MG63 (cell line): ENCODE results near the gene SMG1. TPM values are rescaled to one million over a fixed set of nuclear protein-coding genes. Genes with fewer than 3 reads are reported as not detected.
"Not testable (repeated sequence)": the region's sequence is repeated elsewhere in the genome, so short reads cannot be mapped to it uniquely, and the experiment has no call there.

Source experiments
- DNase-seq: peaks from one replicate; pipeline ENCODE4 v3.0.0-alpha.2; 2020
- H3K27me3 ChIP-seq: fragments of 250-450 bp; sonication (Bioruptor Pico); 2 replicates; pipeline ENCODE4 v1.5.1; 2020; ENCODE audit warnings: mild to moderate bottlenecking, moderate library complexity
- H3K36me3 ChIP-seq: fragments of 250-450 bp; sonication (Bioruptor Pico); 2 replicates; pipeline ENCODE4 v1.5.1; 2020; ENCODE audit warnings: mild to moderate bottlenecking, moderate library complexity
- H3K4me3 ChIP-seq: fragments of 250-450 bp; sonication (Bioruptor Pico); 2 replicates; pipeline ENCODE4 v1.5.1; 2020; ENCODE audit warnings: mild to moderate bottlenecking, moderate library complexity
- H3K9me3 ChIP-seq: fragments of 250-450 bp; sonication (Bioruptor Pico); 2 replicates; pipeline ENCODE4 v1.5.1; 2020; ENCODE audit warnings: mild to moderate bottlenecking, moderate library complexity
- total RNA-seq: library from RNA; depleted of rRNA; stranded (reverse); fragments of >200 nt; shearing (Covaris generic); gene quantifications from 2 replicates; pipeline ENCODE4 v1.2.3, GENCODE V29; 2014; ENCODE audit warnings: low replicate concordance; rRNA removed

Gene SMG1
- total RNA-seq = 15.3 and 22.3 TPM in 2 replicates

DNA sequence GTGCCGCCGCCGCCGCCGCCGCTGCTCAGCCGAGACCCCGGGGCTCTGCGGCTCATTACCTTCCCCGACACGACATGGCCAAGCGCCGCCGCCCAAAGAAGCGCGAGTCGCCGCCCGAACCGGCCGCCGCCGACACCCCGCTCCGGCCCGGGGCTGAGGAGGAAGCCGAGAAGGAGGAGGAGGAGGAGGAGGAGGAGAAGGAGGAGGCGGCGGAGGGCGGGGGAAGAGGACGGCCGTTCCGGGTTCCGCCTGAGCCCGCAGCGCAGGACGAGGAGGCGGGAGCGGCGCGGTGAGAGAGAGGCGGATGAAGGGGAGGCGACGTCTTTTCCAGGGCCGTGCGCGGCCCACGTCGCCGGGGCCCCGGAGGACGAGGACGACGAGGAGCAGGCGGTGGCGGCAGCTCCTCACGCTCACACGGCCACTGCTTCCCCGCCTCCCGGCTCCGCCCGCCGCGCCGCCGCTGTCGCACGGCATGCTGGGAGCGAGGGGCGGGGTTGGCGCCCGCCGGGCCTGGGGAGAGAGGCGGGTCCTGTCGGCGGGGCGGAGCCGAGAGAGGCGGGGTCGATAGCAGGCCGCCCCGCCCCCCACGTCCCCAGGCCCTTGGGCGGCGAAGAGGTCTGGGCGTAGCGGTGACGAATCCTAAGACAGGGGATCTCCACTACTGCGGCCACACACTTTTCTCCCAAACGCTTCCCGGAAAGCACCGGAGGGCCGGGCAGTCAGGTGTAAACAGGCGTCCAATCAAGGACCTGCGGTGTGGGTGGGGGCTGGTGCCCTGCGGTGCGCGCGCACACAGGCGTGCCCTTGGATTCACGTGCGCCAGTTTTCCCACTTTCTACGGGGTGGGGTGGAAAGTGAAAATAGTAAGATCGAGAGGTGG, at the start of gene SMG1:
SMG1 (minus strand) TSS at position 423 of the 880 bp plus-strand sequence; CDS start at position 56, 367 bp downstream.
- H3K27me3 ChIP-seq, H3K9me3 ChIP-seq, H3K36me3 ChIP-seq: not testable (repeated sequence)
- peak within 1 kb of the TSS; percentile 85 for H3K4me3 ChIP-seq
- DNase-seq = peak; percentile 99

DNA sequence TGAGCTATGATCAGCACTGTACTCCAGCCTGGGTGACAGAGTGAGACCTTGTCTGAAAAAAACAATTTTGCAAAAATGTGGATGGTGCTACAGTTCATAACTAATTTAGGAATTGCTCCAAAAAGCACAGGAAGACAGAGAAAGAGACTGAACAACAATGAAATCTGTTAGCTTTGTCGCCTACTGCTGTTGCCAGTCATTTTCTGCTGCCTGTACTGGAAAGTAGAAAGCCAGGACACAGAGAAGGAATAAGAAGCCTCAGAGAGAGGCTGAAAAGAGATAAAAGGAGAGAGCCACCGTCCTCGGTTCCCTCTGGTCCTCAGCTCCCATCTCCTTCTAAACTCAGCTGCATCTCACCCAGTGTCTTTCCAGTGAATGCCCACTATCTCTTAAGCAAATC, 48.9 kb upstream of the SMG1 start:
- Histone ChIP-seq H3K36me3 (no peaks in the 10 kb centered on the region), H3K27me3 (peaks cover 5% of the 10 kb centered on the region; the same call in 1 of the 2 replicates), H3K4me3 (no peak overlapping the region), H3K9me3 (no peaks in the 10 kb centered on the region; the same call in 1 of the 2 replicates)
- DNase-seq = no peak

DNA sequence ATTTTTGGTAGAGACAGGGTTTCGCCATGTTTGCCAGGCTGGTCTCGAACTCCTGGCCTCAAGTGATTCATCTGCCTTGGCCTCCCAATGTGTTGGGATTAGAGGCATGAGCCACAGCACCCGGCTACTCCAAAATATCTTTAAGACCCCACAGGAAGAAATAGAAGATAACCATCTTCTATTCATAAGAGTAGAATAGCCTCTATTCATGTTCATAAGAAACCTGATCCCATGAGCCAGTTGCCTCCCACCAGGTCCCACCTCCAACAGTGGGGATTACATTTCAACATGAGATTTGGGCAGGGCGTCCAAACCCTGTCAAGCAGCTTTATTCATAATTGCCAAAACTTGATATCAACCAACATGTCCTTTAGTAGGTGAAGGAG, 43.6 kb upstream of the SMG1 start:
- no peaks in the 10 kb centered on the region for H3K36me3 ChIP-seq
- H3K9me3 ChIP-seq = no peaks in the 10 kb centered on the region; the same call in 1 of the 2 replicates
- H3K4me3 ChIP-seq = no peak overlapping the region
- no peaks in the 10 kb centered on the region for H3K27me3 ChIP-seq
- DNase-seq = no peak

DNA sequence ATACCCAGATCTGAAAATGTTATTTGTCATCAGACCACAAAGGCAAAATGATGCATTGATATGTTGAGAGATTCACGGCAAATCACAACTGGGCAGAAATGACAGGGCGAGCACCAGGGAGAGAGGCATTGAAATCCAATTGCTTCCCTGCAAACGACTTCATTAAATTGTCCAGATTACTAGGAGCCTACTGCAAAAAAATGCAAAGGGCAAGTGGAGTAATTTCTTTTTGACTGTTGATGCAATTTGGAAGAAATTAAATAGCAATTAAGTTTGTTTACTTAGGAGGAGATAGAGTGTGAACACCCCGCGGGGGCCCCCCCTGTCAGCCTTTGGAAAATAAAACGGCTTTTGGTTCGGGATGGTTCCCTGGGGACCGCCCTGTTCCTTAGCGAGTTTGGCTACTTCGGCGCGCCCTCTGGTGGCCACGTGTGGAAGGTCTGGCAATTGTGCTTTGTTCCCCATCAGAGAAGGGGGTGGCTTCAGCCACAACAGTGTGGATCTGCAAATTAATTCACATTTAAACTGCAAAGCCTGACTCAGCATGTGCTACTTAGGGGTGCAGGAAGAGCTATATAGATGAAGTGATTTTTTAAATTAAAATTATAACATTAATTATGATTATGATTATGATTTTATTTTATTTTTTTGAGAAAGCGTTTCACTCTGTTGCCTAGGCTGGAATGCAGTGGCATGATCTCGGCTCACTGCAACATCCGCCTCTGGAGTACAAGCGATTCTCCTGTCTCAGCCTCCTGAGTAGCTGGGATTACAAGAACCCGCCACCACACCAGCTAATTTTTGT, 43.0 kb upstream of the SMG1 start:
- Histone ChIP-seq H3K27me3 (no peaks in the 10 kb centered on the region), H3K36me3 (no peaks in the 10 kb centered on the region), H3K4me3 (peak overlapping the region; percentile 27), H3K9me3 (no peaks in the 10 kb centered on the region; the same call in 1 of the 2 replicates)
- DNase-seq = peak; percentile 77

DNA sequence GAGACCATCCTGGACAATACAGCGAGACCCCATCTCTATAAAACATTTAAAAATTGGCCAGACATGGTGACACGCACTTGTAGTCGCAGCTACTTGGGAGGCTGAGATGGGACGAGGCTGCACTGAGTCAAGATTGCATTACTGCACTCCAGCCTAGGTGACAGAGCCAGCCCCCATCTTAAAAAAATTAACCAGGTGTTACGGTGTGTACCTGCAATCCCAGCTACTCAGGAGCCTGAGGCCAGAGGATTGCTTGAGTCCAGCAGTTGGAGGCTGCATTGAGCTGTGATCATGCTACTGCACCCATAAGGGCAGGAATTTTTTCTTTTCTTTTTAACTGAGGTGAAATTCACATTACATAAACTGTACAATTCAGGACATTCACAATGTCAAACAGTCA, 40.6 kb upstream of the SMG1 start:
- Histone ChIP-seq H3K27me3 (no peaks in the 10 kb centered on the region), H3K9me3 (no peaks in the 10 kb centered on the region; the same call in 1 of the 2 replicates), H3K36me3 (no peaks in the 10 kb centered on the region), H3K4me3 (no peak overlapping the region)
- DNase-seq = no peak

DNA sequence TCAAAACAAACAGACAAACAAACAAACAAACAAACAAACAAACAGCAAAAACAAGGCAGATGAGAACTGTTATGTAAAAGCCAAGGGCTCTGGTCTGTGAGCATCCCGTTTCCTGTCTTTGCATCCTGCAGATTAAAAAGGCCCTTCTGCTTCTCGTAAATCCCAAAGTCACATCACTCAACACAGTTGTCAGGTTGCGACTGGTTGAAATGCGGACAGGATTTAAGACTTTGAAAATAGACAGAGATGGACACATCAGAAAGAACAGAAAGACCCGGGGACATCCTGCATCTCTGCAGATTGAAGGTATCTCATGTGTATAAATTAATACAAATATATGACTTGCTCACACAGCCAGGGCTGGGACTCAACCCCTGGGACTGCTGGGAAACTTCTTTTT, 39.3 kb upstream of the SMG1 start:
- no peaks in the 10 kb centered on the region for H3K9me3 ChIP-seq
- DNase-seq = no peak
- H3K27me3 ChIP-seq = no peaks in the 10 kb centered on the region
- H3K4me3 ChIP-seq = no peak overlapping the region
- H3K36me3 ChIP-seq = no peaks in the 10 kb centered on the region

DNA sequence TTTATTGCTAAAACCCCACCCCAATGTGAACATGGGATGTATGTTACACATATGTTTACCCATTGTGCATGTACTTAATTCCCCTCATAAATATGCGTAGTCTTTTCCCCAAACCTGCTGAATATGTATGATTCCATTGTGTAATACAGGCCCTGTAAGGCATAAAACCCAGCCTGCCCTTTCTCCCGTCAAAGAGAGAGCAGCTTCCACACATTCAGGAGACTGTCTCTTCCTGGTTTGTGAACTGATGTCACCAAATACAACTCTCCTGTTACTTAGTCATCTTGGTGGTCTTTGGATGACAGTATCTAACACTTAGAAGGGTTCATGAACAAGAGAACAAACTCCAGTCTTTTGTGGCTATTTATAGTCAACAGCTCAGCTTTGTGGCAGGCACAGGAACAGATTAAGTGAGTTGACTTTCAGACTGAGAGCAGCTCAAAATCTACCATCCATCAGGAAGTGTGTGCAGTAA, 32.9 kb upstream of the SMG1 start:
- H3K36me3 ChIP-seq = no peaks in the 10 kb centered on the region
- no peak overlapping the region for H3K4me3 ChIP-seq
- H3K9me3 ChIP-seq = no peaks in the 10 kb centered on the region
- H3K27me3 ChIP-seq = no peaks in the 10 kb centered on the region; the same call in 1 of the 2 replicates
- DNase-seq = no peak

DNA sequence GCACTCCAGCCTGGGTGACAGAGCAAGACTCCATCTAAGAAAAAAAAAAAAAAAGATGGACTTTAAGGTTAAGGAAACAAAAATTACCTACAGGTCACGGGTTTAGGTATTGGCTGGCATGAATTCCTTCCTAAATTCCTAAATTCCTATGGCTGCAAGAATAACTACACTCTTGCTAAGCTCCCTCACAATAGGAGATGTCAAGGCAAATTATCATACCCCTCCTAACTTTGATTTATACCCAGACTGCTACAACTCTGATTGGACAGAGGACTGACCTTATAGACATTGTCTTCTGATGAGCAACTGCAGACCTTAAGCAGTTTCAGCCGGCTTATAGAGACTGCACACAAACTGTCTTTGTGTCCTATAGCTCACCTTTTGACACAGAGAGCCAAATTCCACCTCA, 32.4 kb upstream of the SMG1 start:
- no peaks in the 10 kb centered on the region; the same call in 1 of the 2 replicates for H3K27me3 ChIP-seq
- H3K36me3 ChIP-seq = no peaks in the 10 kb centered on the region
- no peak for DNase-seq
- H3K4me3 ChIP-seq = no peak overlapping the region
- no peaks in the 10 kb centered on the region for H3K9me3 ChIP-seq

DNA sequence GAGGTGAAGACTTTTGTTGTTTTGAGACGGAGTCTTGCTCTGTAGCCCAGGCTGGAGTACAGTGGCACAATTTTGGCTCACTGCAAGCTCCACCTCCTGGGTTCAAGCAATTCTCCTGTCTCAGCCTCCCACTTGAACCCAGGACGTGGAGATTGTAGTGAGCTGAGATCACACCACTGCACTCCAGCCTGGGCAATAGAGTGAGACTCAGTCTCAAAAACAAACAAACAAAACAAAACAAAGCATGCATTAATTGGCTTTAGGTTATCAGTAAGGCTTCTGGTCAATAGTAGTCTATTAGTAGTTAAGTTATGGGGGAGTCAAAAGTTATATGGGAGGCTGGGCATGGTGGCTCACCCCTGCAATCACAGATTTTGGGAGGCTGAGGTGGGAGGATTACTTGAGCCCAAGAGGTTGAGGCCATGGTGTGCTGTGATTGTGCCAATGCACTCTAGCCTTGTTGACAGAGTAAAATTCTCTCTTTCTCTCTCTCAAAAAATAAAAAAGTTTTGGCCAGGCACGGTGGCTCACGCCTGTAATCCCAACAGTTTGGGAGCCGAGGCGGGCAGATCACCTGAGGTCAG, 30.5 kb upstream of the SMG1 start:
- not testable (repeated sequence) for H3K9me3 ChIP-seq, H3K27me3 ChIP-seq, H3K36me3 ChIP-seq, H3K4me3 ChIP-seq, DNase-seq

DNA sequence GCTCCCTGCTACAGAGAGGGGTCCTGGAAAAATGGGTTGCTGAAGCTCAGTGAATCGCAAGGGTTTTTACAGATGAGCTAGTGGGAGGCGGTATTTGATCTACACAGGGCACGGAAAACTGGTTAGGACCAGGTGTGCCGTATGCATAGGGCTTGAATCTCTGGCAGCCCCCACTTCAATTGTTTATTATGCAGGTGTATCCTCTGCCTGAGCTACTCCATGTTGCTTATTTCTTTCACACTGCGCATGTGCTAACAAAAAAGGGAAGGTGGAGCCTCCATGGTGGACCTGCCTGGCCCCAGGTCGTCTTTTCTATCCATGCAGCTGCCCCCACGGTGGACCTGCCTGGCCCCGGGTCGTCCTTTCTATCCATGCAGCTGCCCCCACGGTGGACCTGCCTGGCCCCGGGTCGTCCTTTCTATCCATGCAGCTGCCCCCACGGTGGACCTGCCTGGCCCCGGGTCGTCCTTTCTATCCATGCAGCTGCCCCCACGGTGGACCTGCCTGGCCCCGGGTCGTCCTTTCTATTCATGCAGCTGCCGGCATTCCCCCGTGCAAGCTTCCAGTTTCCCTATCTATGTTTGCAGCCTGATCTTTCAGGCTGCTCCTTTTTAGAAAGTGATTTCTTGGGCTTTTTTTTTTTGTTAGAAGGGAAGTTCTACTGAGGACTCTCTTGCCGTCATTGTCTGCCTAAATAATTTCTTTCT, 29.8 kb upstream of the SMG1 start:
- not testable (repeated sequence) for H3K36me3 ChIP-seq, H3K27me3 ChIP-seq, H3K4me3 ChIP-seq, DNase-seq, H3K9me3 ChIP-seq

DNA sequence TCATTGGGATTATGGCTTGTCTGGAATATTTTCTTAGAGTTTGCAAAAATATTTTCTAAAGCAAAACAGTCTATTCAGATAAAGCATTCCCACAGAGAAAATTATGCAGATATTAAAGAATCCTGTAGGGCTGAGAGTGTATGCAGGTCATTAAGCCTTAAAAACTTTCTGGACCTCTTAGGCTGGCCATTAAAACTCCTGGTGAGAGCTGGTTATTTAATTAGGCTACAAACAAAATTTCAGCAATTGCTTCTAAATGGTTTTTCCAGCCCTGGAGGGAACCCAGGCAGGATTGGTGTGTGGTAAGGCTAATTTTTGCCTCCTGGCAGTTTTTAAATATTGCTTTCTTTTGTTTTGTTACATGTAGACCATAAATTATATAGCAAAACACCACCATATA, 27.3 kb upstream of the SMG1 start:
- no peaks in the 10 kb centered on the region for H3K36me3 ChIP-seq
- no peaks in the 10 kb centered on the region for H3K9me3 ChIP-seq
- no peaks in the 10 kb centered on the region; the same call in 1 of the 2 replicates for H3K27me3 ChIP-seq
- DNase-seq = no peak
- H3K4me3 ChIP-seq = no peak overlapping the region

DNA sequence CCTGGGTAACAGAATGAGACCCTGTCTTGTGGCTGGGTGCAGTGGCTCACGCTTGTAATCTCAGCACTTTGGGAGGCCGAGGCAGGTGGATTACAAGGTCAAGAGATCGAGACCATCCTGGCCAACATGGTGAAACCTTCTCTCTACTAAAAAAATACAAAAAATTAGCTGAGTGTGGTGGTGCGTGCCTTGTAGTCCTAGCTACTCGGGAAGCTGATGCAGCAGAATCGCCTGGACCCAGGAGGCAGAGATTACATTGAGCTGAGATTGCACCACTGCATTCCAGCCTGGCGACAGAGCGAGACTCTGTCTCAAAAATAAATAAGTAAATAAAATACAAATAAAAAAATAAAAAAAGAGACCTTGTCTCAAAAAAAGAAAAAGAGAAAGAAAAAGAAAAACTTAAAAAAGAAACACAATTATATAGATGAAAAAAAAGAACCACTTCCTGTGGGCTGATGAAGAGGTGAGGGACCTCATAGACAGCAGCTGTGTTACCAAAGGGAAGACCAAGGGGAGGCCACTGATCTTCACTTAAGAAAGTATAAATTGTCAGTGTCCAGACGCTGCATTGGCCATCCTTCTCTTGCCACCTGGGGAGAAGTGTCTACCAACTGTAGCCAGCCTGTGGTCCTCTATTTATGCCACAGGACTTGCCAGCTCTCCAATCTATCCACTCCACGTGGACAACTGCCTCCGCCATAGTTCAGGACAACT, 24.4 kb upstream of the SMG1 start:
- Histone ChIP-seq H3K36me3 (no peaks in the 10 kb centered on the region), H3K27me3 (no peaks in the 10 kb centered on the region), H3K4me3 (no peak overlapping the region), H3K9me3 (no peaks in the 10 kb centered on the region)
- DNase-seq = no peak

DNA sequence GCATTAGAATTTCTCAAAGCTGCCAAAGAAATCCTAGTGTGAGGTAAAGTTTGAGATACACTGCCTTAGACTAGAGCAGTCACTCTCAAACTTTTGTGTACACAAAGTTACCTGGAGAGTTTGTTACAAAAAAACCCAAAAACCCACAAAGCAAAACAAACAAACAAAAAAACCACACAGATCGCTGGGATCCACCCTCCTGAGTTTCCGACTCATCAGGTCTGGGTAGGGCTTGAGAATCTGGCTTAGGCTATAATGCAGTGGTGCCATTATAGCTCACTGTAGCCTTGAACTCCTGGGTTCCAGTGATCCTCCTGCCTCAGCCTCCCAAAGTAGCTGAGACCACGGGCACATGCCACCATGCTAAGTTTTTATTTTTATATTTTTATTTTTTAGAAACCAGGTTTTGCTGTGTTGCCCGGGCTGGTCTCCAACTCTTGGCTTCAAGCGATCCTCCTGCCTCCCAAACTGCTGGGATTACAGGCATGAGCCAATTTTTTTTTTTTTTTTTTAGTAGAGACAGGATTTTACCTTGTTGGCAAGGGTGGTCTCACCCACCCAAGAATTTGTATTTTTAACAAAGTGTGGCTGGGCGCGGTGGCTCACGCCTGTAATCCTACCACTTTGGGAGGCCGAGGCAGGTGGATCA, 22.3 kb upstream of the SMG1 start:
- peak; percentile 5 for DNase-seq

DNA sequence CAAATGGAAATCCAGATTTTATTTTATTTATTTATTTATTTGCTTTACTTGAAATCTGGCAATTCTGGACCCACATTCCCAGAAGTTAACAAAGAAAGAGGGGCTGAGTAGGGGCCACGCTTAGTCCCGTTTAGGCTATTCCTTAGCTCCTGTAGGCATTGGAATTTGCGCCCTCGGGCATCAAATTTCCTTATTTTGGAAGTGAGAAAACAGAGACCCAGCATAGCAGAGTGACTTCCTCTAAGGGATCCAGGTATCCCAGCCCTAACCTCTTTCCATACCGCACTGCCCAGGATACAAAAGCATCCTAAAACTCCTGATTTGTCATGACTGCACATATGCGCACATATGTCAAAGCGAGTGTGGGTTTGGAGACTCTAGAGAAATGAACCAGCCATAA, 19.0 kb upstream of the SMG1 start:
- no peaks in the 10 kb centered on the region for H3K36me3 ChIP-seq
- H3K9me3 ChIP-seq = no peaks in the 10 kb centered on the region
- no peaks in the 10 kb centered on the region for H3K27me3 ChIP-seq
- no peak overlapping the region for H3K4me3 ChIP-seq
- DNase-seq = no peak

More for the DNA sequence above, 22.3 kb upstream of the SMG1 start:
- no peaks in the 10 kb centered on the region for H3K27me3 ChIP-seq
- H3K9me3 ChIP-seq = no peaks in the 10 kb centered on the region
- no peak overlapping the region for H3K4me3 ChIP-seq
- H3K36me3 ChIP-seq = no peaks in the 10 kb centered on the region

DNA sequence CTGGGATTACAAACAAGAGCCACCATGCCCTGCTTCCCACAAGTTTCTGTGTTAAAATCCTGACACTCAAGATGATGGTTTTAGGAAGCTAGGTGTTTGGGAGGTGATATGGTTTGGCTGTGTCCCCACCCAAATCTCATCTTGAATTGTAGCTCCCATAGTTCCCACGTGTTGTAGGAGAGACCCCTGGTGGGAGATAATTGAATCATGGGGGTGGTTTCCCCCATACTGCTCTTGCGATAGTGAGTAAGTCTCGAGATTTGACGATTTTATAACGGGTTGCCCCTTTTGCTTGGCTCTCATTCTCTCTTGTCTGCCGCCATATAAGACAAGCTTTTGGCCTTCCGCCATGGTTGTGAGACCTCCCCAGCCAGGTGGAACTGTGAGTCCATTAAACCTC, 17.2 kb upstream of the SMG1 start:
- Histone ChIP-seq H3K36me3 (no peaks in the 10 kb centered on the region), H3K27me3 (no peaks in the 10 kb centered on the region), H3K4me3 (no peak overlapping the region), H3K9me3 (no peaks in the 10 kb centered on the region)
- DNase-seq = no peak
